ENCODE results near the gene PIK3C2G.

PIK3C2G gene

DNA sequence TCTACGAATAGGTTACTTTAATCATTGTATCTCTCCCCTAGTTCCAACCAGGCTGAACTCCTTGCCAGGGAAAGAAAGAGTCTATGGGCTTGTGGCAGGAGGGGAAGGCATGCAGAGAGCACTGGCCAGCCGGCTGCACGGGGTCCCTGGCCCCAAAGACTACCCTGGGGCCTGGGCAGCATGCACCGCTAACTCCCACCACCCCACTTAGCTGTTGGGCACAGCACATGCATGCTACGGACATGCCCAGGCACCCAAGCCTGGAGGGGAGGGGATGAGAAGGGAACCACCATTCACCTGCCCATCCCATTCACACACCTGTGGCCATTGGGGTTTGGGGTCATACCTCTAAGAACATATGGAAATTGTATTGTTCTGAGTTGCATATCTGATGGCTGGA is 94.1 kb downstream of the PIK3C2G start:
- DNase-seq: no peak

DNA sequence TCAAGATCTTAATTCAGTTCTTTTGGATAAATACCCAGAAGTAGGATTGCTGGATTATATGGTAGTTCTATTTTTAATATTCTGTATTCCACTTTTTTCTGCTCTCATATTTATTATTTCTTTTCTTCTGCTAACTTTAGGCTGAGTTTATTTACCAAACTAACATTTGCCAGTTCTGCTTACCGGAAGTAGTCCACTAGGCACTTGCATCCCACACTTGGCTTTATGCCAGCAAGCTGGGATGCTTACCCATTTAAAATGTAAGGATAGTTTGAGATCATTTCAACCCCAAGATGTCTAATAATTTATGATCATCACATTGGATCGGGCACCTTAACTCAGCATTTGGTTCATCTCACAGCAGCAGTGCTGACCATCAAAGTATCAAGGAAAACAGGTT is 96.8 kb downstream of the PIK3C2G start:
- no peak for DNase-seq

DNA sequence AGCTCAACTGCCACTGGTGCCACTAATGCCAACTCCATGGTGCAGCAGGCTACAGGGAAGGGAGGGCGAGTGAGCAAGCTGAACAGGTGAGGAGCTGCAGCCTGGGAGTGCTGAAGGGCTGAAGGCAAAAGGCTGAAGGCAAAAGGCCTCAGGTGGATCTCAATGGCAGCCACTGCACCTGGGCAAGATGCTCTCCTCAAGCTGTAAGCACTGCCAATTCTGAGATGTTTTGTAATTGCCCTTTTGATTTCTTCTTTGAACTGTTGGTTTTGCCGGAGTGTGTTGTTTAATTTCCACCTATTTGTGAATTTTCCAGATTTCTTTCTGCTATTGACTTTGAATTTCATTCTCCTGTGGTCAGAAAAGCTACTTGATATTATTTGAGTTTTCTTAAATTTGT is 97.6 kb downstream of the PIK3C2G start:
- DNase-seq: no peak

DNA sequence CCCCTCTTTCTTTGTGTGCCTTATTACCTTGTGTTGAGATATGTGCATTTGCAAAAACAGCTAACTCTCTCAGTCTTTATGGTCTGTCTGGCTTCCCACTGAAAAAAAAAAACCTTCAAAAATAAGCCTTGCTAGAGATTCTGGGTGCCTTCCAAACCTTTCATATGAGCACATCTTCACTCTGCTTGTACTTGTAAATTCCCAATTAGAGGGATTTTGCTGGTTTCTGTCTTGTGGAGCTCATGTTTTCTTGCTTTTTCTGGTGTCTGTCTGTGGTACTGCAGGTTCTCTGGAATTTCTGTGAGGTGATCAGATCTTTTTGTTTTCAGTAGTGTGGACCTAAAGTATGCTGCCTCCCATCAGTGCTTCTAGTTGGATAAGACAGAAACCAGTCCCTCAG is 100.1 kb downstream of the PIK3C2G start:
- DNase-seq: no peak

DNA sequence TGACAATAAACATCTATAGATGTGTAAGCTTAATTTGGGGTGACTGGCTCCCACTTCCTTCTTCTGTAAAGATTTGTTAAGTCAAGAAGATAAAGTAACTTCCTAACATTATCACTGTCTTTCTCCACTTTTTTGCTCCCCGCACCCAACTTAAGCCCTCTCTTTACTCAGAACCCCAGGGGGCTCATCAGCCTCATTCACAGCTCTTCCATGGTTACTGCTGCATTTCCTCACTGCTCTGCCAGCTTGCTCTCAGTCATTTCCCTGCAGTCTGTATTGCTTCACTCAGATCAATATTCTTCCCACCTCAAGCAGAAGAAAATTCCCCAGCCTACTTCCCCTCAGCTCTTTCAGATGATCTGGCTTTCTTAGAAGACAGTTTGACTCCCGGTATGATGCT is 102.0 kb downstream of the PIK3C2G start:
- DNase-seq: no peak

DNA sequence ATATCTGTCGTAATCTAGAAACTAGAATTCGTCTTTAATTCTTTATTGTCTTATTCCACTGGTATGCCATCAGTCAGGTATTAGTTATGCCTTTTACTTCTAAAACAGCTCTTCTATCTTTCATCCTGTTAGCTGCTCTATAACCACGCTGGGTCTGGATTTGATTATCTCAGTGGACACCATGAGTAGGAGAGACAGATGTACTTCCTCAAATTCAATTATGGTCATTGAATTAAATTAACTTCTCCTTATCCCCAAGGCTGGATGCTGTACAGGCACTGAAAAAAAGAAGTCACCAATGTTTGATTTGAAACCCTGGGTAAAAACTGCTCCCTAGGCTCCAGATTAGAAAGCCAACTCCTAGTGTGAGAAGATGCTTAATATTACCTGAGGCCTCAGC is 107.3 kb downstream of the PIK3C2G start:
- no peak for DNase-seq

DNA sequence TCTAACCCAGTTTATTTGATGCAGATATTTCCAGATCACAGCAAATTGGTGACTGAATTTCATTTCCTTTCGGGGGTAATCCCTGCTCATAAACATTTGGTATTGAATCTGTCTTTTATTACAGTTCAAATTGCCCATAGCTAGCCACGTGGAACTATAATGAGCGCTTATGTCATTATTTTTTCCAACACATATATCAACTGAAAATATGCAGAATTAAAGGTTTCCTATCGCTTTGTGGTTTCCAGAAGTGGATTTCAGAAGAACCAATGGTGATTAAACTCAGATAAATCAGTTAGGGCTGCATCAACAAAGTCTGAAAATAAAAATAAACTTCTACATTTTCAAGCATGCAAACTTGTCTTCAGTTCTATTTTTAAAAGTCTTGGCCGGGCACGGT is 111.9 kb downstream of the PIK3C2G start:
- no peak for DNase-seq

DNA sequence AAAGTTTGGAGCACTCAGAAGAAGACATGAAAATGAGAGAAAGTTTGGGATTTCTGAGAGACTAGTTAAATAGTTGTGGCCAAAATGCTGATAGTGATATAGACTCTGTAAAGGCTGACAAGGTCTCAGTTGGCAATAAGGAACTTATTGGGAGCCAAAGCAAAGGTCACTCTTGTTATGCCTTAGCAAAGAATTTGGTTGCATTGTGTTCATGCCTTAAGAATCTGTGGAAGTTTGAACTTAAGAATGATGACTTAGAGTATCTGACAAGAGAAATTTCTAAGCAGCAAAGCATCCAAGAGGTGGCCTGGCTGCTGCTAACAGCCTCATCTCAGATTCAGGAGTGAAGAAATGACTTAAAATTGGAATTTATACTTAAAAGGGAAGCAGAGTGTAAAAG is 113.8 kb downstream of the PIK3C2G start:
- no peak for DNase-seq

DNA sequence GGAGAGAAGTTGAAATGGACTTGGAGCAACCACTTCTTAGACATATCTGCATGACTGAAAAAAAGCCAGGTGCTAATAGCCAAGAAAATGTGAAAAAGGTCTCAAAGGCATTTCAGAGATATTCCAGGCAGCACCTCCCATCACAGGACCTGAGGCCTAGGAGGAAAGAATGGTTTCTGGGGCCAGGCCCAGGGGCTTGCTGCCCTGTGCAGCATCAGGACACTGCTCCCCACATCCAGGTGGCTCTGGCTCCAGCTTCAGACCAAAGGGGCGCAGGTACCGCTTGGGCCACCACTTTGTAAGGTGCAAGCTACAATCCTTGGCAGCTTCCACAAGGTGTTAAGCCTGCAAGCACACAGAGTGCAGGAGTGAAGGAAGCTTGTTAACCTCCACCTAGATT is 114.3 kb downstream of the PIK3C2G start:
- DNase-seq: no peak

DNA sequence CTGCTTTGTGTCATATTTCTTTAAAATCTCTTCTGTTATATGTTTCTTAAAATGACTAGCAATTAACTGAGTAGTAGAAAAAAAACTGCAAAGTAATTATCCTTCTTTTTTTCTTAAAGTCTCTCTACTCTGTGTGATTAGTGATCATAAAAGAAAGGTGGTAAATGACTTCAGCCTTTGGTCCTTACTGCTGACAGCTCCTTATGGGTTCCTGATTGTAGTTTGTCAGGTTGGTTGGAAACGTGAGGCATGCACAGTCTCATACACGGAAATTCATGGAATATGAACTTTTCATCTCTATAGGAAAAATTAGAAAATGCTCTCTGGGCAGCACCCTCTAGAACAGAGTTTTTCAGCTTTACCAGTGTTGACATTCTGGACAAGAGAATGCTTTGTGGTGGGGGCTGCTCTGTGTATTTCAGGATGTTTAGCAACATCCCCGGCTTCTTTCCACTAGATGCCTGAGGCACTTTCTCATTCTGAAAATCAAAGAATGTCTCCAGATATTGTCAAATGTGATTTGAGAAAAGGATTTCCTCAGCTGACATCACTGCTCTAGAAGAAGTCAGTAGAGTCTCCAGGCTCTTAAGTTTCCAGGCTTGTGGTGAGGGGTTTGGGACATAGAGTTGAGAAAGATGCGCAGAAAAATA is 121.0 kb downstream of the PIK3C2G start:
- no peak for DNase-seq

DNA sequence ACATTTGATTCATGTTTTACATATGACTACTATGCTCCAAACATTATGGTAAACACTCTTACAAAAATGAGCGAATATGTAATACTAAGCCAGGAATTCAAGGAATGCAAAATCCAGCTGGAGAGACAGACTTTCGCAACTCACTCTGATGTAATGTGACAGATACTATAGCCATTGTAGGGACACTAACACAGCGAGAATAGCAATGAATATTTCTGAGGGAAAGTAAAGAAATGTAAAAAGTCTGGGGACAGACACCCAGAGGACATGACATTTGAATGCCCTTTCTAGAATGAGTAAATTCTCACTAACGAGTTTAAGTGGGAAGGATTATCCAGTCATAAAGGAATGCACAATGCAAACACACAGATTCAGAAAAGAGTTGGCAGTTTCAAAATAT is 121.9 kb downstream of the PIK3C2G start:
- DNase-seq: no peak

DNA sequence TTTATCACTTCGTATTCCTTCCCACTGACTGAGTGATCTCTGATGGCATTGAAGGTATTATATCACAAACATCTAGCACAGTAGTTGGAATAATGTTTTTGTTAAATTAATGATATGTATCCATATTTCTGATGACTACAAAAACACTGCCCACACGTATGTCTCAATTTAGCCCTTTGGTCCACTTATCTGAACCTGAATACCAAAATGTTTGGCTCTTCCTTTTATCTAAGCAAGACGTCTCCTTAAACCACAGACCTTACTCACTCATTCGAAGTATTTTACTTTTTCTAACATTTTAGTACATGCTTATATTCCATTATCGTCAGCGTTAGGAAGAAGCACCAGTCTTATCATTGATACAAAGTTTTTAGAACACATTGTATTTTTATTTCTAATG is 126.4 kb downstream of the PIK3C2G start:
- DNase-seq: no peak

DNA sequence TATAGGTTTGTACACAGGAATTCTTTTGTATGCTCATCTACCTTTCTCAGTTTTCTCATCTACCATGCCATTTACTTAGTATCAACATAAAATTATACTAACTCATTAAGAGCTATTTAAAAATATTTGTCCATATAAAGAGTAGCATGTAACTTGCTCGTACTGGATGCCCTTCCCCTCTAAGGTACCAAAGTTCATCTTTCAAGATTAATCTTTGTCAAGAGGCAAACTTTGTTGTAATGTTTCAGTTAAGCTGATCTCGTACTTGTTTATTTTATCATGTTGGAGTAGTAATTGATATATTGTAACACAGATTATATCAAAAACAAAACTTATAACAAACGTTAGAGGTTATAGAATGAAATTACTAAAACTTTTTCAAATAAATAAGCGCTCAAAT is 128.5 kb downstream of the PIK3C2G start:
- DNase-seq: no peak

DNA sequence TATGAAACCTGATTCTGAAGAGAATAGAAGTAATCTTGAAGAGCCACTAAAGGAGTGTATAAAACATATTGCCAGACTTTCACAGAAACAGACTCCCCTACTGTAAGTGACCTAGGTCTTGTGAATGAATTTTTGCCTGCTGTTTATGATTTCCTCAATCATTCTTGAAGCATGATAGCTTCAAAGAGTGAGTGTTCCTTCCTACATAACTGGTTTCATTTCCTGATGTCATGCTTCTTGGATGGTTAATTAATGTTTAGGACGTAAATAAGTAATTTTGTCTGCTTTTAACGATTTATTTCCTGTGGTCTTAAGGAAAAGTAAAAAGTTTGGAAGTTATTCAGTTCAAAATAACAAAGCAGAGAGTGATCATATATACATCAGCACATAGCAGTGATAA is 129.8 kb downstream of the PIK3C2G start:
- DNase-seq: no peak

DNA sequence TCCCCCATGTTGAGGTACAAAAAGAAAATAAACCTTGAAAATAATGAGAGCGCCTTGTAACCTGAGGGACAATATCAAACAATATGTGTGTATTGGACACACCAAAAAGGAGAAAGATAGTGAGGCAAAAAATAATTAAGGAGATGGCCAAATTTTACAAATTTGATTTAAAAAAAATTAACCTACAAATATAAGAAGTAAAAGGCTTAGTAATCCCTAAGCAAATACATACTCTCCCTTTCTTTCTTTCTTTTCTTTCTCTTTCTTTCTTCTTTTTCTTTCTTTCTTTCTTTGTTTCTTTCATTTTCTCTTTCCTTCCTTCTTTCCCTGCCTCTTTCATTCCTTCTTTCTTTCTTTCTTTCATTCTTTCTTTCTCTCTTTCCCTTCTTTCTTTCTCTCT is 133.4 kb downstream of the PIK3C2G start:
- no peak for DNase-seq

DNA sequence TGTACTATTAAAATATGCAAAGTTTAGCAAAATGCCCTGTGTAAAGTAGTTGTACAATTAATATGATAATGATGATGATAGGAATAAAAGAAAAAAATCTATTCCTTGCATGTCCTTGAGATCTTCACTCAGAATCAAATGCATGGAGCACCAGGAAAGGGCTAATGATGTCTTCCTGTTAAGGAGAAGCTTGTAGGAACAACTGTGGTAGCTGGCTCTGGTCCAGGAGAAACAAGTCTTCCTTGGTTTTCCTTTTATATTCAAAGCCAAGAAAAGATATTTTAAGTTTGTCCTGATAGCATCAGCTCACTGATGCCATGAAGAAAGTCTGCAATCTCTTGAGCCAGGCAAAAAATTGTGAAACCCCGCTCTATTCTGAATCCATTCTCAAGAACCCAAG is 138.9 kb downstream of the PIK3C2G start:
- no peak for DNase-seq

DNA sequence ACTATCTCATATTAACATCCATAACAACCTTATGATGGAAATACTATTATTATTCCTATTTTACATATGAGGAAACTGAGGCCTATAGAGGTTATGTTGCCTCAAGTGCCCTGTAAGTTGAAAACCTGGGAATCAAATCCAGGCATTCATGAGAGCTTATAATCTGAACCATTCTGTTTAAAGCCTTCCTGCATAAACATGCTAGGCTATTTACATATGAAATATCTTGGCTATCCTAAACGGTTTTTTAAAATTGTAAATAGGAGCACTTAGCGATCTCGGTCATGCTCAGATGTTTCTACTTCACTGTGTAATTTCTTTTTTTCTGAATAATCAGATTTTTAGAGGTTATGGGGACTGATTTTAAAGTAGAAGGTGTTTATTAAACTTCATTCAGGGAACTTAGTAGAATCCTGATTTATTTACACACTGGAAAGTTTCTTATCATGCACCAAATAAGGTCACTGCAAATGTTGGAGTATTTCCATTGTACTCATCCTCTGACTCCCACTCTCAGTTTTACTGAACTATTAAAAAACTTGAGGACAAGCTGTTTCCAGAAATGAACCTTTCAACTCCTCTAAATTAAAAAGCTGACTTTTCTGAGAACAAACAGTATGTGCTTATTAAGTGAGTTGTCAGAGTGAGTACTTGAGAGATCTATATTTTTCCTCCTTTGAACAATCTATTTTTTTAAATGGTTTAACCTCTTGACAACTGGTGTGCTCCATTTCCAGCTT is 141.7 kb downstream of the PIK3C2G start:
- DNase-seq: no peak

DNA sequence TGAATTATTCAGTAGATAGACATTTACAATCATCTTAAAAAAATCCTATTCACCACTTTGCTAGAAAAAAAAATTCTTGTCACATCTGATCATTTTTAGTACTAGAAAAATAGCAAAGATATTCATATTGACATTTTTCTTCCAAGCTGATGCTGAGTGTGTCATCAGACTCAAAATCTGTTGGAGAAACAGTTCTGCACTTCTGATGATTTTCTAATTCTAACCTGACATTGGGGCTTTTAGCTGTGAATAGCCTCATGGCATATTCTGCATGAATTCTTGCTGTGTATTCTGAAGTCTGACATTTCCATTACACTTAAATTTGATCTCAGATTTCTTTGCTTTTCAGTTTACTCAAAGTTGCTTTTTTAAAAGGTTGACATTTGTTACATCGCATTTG is 150.1 kb downstream of the PIK3C2G start:
- no peak for DNase-seq

DNA sequence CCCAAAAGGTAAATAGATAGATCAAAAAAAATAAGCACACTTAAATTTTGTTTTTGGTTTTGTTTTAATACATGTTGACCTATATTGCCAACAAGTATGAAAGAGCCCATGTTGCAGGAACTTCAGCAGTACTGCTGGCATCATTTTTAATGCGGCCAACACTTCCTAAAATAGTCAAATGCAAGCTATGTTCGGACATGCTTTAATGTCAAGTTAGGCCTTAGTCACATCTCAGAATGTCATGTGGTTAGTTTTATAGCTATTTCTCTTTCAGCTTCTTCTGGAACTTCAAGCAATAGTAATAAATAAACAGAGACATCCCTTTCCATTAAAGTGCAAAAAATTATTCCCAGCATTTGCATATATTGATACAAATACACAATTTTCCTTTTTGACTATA is 153.4 kb downstream of the PIK3C2G start:
- DNase-seq: no peak

DNA sequence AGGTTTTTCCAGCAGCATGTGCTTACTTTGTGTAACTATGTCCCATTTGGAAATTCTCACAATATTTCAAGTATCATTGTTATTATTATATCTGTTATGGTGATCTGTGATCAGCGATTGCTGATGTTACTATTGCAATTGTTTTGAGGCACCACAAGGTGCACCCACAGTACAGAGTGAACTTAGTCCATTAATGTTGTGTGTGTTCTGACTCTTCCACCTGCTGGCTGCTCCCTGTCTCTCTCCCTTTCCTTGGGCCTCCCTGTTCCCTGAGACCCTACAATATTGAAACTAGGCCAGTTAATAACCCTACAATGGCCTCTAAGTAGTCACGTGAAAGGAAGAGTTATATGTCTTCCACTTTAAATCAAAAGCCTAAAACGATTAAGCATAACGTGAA is 153.9 kb downstream of the PIK3C2G start:
- no peak for DNase-seq

DNA sequence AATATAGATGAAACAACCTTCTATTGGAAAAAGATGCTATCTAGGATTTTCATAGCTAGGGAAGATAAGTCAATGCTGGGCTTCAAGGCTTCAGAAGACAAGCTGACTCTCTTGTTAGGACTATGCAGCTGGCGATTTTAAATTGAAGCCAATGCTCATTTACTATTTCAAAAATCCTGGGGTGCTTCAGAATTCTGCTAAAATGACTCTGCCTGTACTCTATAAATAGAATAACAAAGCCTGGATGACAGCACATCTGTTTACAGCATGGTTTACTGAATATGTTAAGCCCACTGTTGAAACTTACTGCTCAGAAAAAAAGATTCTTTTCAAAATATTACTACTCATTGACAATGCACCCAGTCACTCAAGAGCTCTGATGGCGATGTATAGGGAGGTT is 155.1 kb downstream of the PIK3C2G start:
- DNase-seq: no peak

DNA sequence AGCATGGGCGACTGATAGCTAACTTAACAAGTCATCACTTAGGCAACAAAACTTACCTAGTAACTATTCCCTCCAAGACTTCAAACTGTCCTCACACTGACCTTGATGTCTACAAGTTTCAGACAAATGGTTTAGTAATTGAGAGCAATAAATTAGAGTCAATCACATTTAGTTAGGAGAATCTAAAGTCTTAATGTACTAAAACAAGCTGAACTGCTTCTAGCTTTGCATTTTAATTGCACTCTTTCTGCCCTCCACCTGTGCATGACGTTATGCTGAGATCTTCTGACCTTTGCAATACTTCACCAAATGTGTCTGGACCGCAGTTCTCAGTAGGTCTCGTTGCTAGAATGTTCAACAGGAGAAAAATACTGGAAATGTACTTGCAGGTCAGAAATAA is 158.0 kb downstream of the PIK3C2G start:
- DNase-seq: no peak

DNA sequence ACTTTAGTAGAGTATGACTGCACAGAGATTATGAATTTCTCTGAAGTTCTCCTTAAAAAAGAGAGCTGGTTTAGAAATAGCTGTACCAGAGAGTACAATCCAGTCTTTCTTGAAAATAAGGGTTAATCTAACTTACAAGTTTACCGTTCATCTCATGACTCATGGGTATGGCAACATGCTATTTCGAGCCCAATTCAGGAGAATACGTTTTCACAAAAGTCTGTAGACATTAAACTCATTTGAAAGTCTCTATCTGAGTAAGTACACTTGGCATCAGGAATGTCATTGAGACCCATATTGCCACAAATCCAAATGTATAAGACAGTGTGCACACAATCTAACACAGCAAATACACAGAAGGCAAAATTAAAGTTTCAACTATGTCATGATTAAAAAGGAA is 160.5 kb downstream of the PIK3C2G start:
- DNase-seq: no peak

DNA sequence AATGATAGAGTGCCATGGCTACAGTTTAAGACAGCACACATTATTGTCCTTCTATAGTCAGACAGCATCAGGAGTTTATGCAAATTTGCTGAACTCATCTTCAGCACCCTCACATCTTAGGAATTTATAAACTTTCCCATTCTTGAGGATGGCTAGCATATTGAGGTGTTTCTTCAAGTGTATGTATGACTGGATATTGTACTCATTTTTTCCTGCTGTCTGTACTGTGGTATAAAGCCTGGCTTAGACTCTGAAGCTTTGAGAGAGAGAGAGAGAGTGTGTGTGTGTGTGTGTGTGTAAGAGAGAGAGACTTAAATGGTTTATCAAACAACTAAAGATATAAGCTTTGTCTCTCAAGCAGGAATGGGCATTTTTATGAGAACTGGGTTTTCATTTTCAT is 161.6 kb downstream of the PIK3C2G start:
- DNase-seq: no peak

DNA sequence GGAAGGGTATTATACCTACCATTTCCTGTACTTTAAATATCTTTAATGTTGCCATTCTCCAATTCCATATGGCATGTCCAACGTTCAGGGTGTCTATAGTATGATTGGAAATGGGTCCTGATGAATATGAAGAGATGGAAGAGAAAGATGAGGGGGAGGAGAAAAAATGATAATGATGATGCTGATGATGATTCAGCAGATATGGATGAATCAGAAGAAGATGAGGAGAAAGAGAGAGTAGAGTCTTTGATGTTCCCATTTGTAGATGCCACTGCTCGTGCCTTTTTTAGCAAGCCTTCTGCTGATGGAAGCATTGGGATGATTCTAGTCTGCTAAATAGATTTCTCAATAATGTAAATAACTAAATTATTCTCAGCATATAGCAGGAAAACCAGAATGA is 163.5 kb downstream of the PIK3C2G start:
- DNase-seq: no peak
